HFFc6 (cell line): ENCODE measurements around the gene SP100. TPM values are rescaled to one million over a fixed set of nuclear protein-coding genes. Genes with fewer than 3 reads are reported as not detected.
"Not testable (repeated sequence)": the region's sequence is repeated elsewhere in the genome, so short reads cannot be mapped to it uniquely, and the experiment has no call there.

Source experiments
- DNase-seq: peaks from one replicate; pipeline ENCODE4 v3.0.0-alpha.2; 2018
- H3K27ac Mint-ChIP-seq: 2 replicates; pipeline ENCODE4 v1.8.0; 2020; ENCODE audit warnings: mild to moderate bottlenecking, mixed read lengths
- H3K27me3 Mint-ChIP-seq: 2 replicates; pipeline ENCODE4 v1.8.0; 2021; ENCODE audit warnings: mild to moderate bottlenecking, moderate library complexity, mixed read lengths; ENCODE audit not compliant: insufficient read depth
- H3K36me3 Mint-ChIP-seq: 2 replicates; pipeline ENCODE4 v1.8.0; 2021; ENCODE audit warnings: low read depth, mixed read lengths
- H3K4me1 Mint-ChIP-seq: 2 replicates; pipeline ENCODE4 v1.8.0; 2020; ENCODE audit warnings: low read depth, mixed read lengths
- H3K4me3 Mint-ChIP-seq: 2 replicates; pipeline ENCODE4 v1.8.0; 2020; ENCODE audit warnings: mild to moderate bottlenecking, moderate library complexity, mixed read lengths
- H3K9me3 Mint-ChIP-seq: 2 replicates; pipeline ENCODE4 v1.8.0; 2020; ENCODE audit warnings: mild to moderate bottlenecking, mixed read lengths
- long read RNA-seq: library from polyadenylated mRNA; unstranded; transcript quantifications from one replicate; pipeline ENCODE4 v2.0.0, GENCODE V29; 2019
- total RNA-seq, 6 experiments: library from RNA; stranded (reverse); fragmentation: NEBNext Ultra II Directional; extraction: Animal tissue kit (Norgen Biotek cat#: 25700); gene quantifications; 2 replicates in 1 of 6; 3 replicates in 5 of 6; pipeline ENCODE4 v1.2.3, GENCODE V29; 2021
- TF ChIP-seq, protein P1 (sequence below): fragments of 200-600 bp; sonication (generic); IDR thresholded peaks from 2 replicates; pipeline ENCODE4 v1.5.0; 2021; ENCODE audit warnings: antibody characterized with exemption, mild to moderate bottlenecking

Gene SP100
- 10 to 100 TPM; 70.5 to 74.9 (median 72.8) TPM for total RNA-seq
- long read RNA-seq, transcript SP100-204 (15 exons, 1,898 nt), result major isoform, 37 of 97 reads
- long read RNA-seq, transcript SP100-205 (14 exons, 1,802 nt), result minor isoform, 6 of 97 reads
- long read RNA-seq, partial matches to known transcripts, result 23 of 97 reads
- long read RNA-seq, other reads (novel, unspliced or antisense), result 27 of 97 reads

DNA sequence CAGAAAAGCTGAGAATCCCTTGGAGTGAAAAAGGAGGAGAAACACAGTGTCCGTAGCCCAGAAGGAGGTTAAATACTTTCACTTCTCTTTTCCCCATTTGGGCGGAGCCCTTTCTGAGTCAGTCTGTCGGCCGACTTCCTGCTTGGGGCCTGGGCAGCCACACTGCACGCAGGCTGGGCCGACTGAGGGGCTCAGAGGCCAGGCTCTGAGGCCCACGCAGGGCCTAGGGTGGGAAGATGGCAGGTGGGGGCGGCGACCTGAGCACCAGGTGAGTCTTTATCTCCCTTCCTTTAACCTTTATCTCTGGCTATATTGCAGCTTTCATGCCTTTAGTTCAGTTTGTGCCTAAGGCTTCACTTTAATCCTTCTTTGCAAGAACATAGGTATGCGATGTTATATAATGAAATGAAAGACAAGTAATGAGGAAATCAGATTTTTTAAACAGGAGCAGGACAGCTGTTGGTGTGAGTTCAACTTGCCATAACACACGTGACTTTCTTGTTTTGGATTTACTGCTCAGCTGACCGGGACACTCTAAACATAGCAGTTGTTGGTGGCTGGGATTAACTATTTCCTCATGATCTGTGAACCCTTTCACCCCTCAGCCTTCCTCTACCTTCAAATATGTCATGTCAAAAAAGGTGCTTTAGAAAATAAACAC lies at the start of gene SP100:
SP100 (plus strand) TSS at position 141 of the 661 bp plus-strand sequence; CDS start at position 237, 96 bp downstream.
- Mint-ChIP-seq H3K4me1 (peaks cover 76% of the 10 kb centered on the region), H3K9me3 (no peaks in the 10 kb centered on the region), H3K27ac (peak within 1 kb of the TSS; percentile 98), H3K36me3 (peaks cover 13% of the 10 kb centered on the region), H3K27me3 (peaks cover 8% of the 10 kb centered on the region), H3K4me3 (peak within 1 kb of the TSS; percentile 97)
- peak; percentile 74 for DNase-seq
- TF ChIP-seq, protein P1, sequence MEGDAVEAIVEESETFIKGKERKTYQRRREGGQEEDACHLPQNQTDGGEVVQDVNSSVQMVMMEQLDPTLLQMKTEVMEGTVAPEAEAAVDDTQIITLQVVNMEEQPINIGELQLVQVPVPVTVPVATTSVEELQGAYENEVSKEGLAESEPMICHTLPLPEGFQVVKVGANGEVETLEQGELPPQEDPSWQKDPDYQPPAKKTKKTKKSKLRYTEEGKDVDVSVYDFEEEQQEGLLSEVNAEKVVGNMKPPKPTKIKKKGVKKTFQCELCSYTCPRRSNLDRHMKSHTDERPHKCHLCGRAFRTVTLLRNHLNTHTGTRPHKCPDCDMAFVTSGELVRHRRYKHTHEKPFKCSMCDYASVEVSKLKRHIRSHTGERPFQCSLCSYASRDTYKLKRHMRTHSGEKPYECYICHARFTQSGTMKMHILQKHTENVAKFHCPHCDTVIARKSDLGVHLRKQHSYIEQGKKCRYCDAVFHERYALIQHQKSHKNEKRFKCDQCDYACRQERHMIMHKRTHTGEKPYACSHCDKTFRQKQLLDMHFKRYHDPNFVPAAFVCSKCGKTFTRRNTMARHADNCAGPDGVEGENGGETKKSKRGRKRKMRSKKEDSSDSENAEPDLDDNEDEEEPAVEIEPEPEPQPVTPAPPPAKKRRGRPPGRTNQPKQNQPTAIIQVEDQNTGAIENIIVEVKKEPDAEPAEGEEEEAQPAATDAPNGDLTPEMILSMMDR, result no peak

DNA sequence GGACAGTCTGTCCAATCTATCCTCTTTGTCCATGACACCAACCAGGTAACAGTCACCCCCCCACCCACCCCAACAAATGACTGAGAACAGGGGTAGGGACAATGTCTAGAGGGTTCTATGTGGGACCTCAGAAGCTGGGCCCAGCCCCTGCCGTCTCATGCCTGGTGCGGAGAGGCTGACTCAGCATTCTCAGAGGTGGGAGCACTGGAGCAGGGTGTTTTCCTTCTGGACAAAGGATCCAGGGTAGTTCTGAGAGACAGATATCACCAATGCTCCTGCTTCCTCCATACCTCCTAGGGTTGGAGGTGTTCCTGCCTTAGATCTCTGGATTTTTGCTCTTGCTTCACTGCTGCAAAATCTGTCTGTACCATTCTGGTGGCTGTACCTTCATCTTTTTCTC lies 33.9 kb upstream of the SP100 start:
- peaks cover 7% of the 10 kb centered on the region; the same call in 1 of the 2 replicates for H3K4me1 Mint-ChIP-seq
- no peak overlapping the region for H3K27ac Mint-ChIP-seq
- TF ChIP-seq, protein P1, result no peak
- no peak for DNase-seq
- H3K9me3 Mint-ChIP-seq, result no peaks in the 10 kb centered on the region
- no peaks in the 10 kb centered on the region for H3K27me3 Mint-ChIP-seq
- H3K36me3 Mint-ChIP-seq, result peaks cover 27% of the 10 kb centered on the region
- H3K4me3 Mint-ChIP-seq, result no peak overlapping the region

DNA sequence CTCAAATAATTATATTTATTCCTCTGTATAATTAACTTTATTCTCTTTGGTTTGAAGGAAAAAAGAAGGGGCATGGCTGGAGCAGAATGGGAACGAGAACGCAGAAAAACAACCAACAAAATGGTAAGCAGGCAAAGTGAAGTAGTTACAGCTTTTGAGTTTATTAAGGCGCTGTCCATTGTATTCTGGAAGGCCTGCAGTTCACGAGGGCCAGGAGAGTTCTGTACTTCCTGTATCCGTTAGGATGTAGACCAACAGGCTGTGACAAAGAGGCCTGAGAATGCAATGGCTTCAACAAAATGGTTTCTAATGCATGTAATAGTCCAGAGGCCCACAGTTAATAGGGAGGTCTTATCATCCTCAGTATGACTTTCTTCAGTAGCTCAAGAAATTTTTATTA lies 32.5 kb upstream of the SP100 start:
- H3K9me3 Mint-ChIP-seq, result no peaks in the 10 kb centered on the region
- peaks cover 7% of the 10 kb centered on the region; the same call in 1 of the 2 replicates for H3K4me1 Mint-ChIP-seq
- TF ChIP-seq, protein P1, result no peak
- H3K36me3 Mint-ChIP-seq, result peaks cover 20% of the 10 kb centered on the region
- H3K4me3 Mint-ChIP-seq, result no peak overlapping the region
- no peak overlapping the region for H3K27ac Mint-ChIP-seq
- DNase-seq, result no peak
- no peaks in the 10 kb centered on the region for H3K27me3 Mint-ChIP-seq

DNA sequence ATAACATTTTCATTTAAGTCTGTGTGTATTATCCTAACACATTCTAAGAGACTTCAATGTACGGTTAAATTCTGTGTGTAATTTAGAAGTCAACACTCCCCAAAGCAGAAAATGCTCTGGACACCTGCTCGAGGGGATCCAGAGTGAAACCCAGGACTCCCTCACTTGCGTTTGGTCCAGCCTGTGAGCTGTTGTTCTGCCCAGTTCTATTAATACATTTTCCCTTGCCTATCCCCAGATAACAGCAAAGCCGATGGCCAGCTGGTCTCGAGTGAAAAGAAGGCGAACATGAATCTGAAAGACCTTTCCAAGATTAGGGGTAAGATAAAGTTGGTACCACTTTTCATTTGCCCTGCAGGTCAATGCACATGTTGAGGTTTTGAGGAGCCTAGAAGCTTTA lies 31.0 kb upstream of the SP100 start:
- Mint-ChIP-seq H3K27me3 (no peaks in the 10 kb centered on the region), H3K9me3 (no peaks in the 10 kb centered on the region), H3K36me3 (peaks cover 23% of the 10 kb centered on the region), H3K4me3 (no peak overlapping the region), H3K27ac (no peak overlapping the region), H3K4me1 (peaks cover 7% of the 10 kb centered on the region; the same call in 1 of the 2 replicates)
- no peak for DNase-seq
- TF ChIP-seq, protein P1, result no peak

DNA sequence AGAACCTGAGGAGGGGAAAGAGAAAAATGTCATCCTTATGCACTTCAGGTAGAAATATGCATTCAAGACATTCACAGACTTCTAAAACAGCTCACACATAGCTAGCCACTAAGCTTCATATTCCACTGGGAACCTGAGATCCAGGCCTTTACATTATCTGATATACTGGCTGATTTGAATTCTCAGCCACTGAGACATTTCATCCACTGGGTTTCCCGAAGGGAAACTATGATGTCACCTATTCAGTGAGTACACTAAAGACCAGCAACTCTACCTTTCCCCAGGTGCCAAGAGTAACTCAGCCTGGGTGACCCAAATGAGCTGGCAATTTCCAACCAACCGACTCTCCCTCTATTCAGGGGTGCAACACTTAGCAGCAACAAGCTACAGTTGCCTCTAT lies 21.7 kb upstream of the SP100 start:
- H3K4me3 Mint-ChIP-seq, result no peak overlapping the region
- no peak overlapping the region for H3K27ac Mint-ChIP-seq
- H3K9me3 Mint-ChIP-seq, result no peaks in the 10 kb centered on the region
- H3K4me1 Mint-ChIP-seq, result no peaks in the 10 kb centered on the region
- TF ChIP-seq, protein P1, result no peak
- DNase-seq, result no peak
- peaks cover 66% of the 10 kb centered on the region for H3K36me3 Mint-ChIP-seq
- H3K27me3 Mint-ChIP-seq, result no peaks in the 10 kb centered on the region

DNA sequence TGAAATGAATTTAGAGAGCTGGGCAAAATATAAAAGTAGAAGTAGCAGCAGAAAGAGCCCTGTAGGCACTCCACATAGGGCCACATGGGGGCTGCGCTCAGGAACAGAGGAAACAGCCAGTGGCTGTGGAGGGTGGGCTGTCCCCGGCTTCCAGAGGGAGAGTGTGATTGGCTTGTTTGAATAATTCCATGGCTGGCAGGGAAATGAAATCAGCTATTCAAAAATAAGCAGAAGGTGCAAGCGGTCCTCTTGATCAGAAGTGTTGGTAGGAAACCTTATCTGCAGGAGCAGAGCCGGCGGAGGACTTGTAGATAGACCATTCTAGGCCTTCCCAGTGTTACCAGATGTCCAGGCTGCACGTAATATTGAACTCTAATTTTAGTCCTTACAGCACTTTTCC lies 17.3 kb upstream of the SP100 start:
- H3K27ac Mint-ChIP-seq, H3K4me1 Mint-ChIP-seq, H3K27me3 Mint-ChIP-seq, DNase-seq, H3K9me3 Mint-ChIP-seq, H3K4me3 Mint-ChIP-seq: not testable (repeated sequence)
- H3K36me3 Mint-ChIP-seq, result peaks cover 55% of the 10 kb centered on the region
